ENCODE data around the gene UBE2B. TPM values are rescaled to one million over a fixed set of nuclear protein-coding genes. Genes with fewer than 3 reads are reported as not detected.
"Not testable (repeated sequence)": the region's sequence is repeated elsewhere in the genome, so short reads cannot be mapped to it uniquely, and the experiment has no call there.

UBE2B gene
- total RNA-seq, 2 experiments from 2014 or later, result 7.6 to 70.3 TPM

DNA sequence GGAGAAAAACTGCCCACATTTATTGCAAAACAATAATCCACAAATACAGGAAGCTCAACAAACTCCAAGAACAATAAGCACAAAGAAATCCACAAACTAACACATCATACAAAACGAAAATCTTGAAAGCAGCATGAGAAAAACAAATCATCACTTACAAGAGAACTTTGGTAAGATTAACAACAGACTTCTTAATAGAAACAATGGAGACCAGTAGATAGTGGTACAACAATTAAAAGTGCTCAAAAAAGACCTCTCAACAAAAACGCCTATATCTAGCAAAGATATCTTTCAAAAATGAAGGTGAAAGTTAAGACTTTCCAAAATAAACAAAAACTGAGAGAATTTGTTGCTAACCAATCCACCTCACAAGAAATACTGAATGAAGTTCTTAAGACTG lies 42.8 kb upstream of the UBE2B start:
- Histone ChIP-seq H3K4me1 (ENCODE audit: insufficient read depth, low read length, poor library complexity, severe bottlenecking) (no peaks in the 10 kb centered on the region), H3K9me2 (ENCODE audit: insufficient read depth, low read length) (no peaks in the 10 kb centered on the region), H3K27ac (ENCODE audit: low read depth, low read length, poor library complexity, severe bottlenecking) (no peak overlapping the region), H3K9me3 (ENCODE audit: low read length) (peaks cover 18% of the 10 kb centered on the region; the same call in 1 of the 2 replicates), H3K4me2 (ENCODE audit: low read length) (no peak overlapping the region), H4K20me1 (ENCODE audit: insufficient read depth, low read length) (no peaks in the 10 kb centered on the region), H3K4me3 (ENCODE audit: low read depth, low read length, poor library complexity, severe bottlenecking) (no peak overlapping the region), H2AFZ (ENCODE audit: low read length) (no peak overlapping the region), H3K79me2 (ENCODE audit: insufficient read depth, low read depth, low read length) (no peaks in the 10 kb centered on the region), H3K36me3 (ENCODE audit: insufficient read depth, low read length) (no peaks in the 10 kb centered on the region)
- BruUV-seq (replicated peaks), result no TSS peak
- intact Hi-C loops (cut with micrococcal nuclease; ENCODE audit: unreplicated experiment), result no loop called here
- ChIA-PET CTCF (ENCODE audit: unreplicated experiment) (no interaction called here), POLR2A (no interaction called here)
- DNase-seq (ENCODE audit: low spot score), result no peak
- TF ChIP-seq EZH2phosphoT487 (IDR thresholded peaks at IDR 0.05; ENCODE audit: borderline replicate concordance, low read depth, low read length) (no peak), CTCF (conservative IDR thresholded peaks at IDR 0.05; ENCODE audit: low read length) (no peak)

DNA sequence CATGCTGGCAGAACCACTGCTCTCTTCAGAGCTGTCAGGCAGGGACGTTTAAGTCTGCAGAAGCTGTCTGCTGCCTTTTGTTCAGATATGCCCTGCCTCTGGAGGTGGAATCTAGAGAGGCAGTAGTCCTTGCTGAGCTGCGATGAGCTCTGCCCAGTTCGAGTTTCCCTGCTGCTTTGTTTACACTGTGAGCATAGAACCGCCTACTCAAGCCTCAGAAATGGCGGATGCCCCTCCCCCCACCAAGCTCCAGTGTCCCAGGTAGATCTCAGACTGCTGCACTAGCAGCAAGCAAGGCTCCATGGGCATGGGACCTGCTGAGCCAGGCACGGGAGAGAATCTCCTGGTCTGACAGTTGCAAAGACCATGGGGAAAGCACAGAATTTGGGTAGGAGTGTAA lies 34.5 kb upstream of the UBE2B start:
- H3K36me3 ChIP-seq (ENCODE audit: insufficient read depth, low read length); POLR2A ChIA-PET; H3K27ac ChIP-seq (ENCODE audit: low read depth, low read length, poor library complexity, severe bottlenecking); H3K4me2 ChIP-seq (ENCODE audit: low read length); H3K4me1 ChIP-seq (ENCODE audit: insufficient read depth, low read length, poor library complexity, severe bottlenecking); H4K20me1 ChIP-seq (ENCODE audit: insufficient read depth, low read length); H3K9me2 ChIP-seq (ENCODE audit: insufficient read depth, low read length); DNase-seq (ENCODE audit: low spot score); CTCF ChIA-PET (ENCODE audit: unreplicated experiment); H2AFZ ChIP-seq (ENCODE audit: low read length); H3K79me2 ChIP-seq (ENCODE audit: insufficient read depth, low read depth, low read length); H3K4me3 ChIP-seq (ENCODE audit: low read depth, low read length, poor library complexity, severe bottlenecking); intact Hi-C loops (cut with micrococcal nuclease; ENCODE audit: unreplicated experiment); H3K9me3 ChIP-seq (ENCODE audit: low read length); BruUV-seq (replicated peaks): not testable (repeated sequence)

DNA sequence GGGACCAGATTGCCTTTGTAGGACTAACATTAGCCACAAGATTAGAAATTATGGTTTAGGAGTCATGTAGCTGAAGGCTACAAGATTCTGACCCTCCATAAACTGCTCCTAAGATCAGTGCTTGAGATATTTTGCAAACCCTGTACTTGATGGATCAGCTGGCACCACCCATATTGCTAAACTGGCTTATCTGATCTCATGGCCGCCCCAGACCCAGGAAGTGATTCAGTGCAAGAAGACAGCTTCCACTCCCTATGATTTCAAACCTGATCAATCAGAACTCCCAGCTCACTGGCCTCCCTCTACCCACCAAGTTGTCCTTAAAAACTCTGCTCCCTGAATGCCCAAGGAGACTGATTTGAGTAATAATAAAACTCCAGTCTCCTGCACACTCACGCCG lies 27.9 kb upstream of the UBE2B start:
- BruUV-seq (replicated peaks); H4K20me1 ChIP-seq (ENCODE audit: insufficient read depth, low read length); H3K9me3 ChIP-seq (ENCODE audit: low read length); H3K4me1 ChIP-seq (ENCODE audit: insufficient read depth, low read length, poor library complexity, severe bottlenecking); DNase-seq (ENCODE audit: low spot score); H3K4me2 ChIP-seq (ENCODE audit: low read length); H3K27ac ChIP-seq (ENCODE audit: low read depth, low read length, poor library complexity, severe bottlenecking); POLR2A ChIA-PET; H2AFZ ChIP-seq (ENCODE audit: low read length); H3K9me2 ChIP-seq (ENCODE audit: insufficient read depth, low read length); H3K4me3 ChIP-seq (ENCODE audit: low read depth, low read length, poor library complexity, severe bottlenecking); intact Hi-C loops (cut with micrococcal nuclease; ENCODE audit: unreplicated experiment); H3K79me2 ChIP-seq (ENCODE audit: insufficient read depth, low read depth, low read length); H3K36me3 ChIP-seq (ENCODE audit: insufficient read depth, low read length); CTCF ChIA-PET (ENCODE audit: unreplicated experiment): not testable (repeated sequence)

DNA sequence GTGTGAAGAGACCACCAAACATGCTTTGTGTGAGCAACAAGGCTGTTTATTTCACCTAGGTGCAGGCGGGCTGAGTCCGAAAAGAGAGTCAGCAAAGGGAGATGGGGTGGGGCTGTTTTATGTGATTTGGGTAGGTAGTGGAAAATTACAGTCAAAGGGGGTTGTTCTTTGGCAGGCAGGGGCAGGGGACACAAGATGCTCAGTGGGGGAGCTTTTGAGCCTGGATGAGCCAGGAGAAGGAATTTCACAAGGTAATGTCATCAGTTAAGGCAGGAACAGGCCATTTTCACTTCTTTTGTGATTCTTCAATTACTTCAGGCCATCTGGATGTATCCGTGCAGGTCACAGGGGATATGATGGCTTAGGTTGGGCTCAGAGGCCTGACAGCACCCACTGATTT lies 25.9 kb upstream of the UBE2B start:
- H3K79me2 ChIP-seq (ENCODE audit: insufficient read depth, low read depth, low read length); POLR2A ChIA-PET; H3K9me2 ChIP-seq (ENCODE audit: insufficient read depth, low read length); BruUV-seq (replicated peaks); H3K4me3 ChIP-seq (ENCODE audit: low read depth, low read length, poor library complexity, severe bottlenecking); H3K9me3 ChIP-seq (ENCODE audit: low read length); H3K4me1 ChIP-seq (ENCODE audit: insufficient read depth, low read length, poor library complexity, severe bottlenecking); DNase-seq (ENCODE audit: low spot score); H2AFZ ChIP-seq (ENCODE audit: low read length); H3K36me3 ChIP-seq (ENCODE audit: insufficient read depth, low read length); CTCF ChIA-PET (ENCODE audit: unreplicated experiment); H3K27ac ChIP-seq (ENCODE audit: low read depth, low read length, poor library complexity, severe bottlenecking); intact Hi-C loops (cut with micrococcal nuclease; ENCODE audit: unreplicated experiment); H4K20me1 ChIP-seq (ENCODE audit: insufficient read depth, low read length); H3K4me2 ChIP-seq (ENCODE audit: low read length): not testable (repeated sequence)
